ENCODE results near the gene NEU1.
"Not testable (repeated sequence)": the region's sequence is repeated elsewhere in the genome, so short reads cannot be mapped to it uniquely, and the experiment has no call there.

DNA sequence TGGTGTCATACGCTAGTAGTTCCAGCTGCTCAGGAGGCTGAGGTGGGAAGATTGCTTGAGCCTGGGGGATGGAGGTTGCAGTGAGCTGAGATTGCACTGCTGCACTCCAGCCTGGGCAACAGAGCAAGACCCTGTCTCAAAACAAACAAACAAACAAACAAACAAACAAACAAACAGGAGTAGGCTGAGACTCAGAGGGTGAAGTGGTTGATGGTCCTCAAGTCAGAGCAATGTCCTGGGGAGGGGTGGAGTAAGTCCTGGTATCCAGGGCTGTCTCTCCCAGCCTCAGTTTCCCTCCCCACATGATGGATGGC lies 6.0 kb upstream of the NEU1 start:
- TF ChIP-seq CTCF, POLR2A (IDR thresholded peaks at IDR 0.05): not testable (repeated sequence)
